ENCODE data around the gene LNPEP. TPM values are rescaled to one million over a fixed set of nuclear protein-coding genes. Genes with fewer than 3 reads are reported as not detected.

LNPEP gene
- total and polyA plus RNA-seq, 10 of the 15 experiments (the other 5 are each of a cell fraction or from before 2014, with no cell fraction given): 5.6 to 54.9 (median 25.0) TPM

DNA sequence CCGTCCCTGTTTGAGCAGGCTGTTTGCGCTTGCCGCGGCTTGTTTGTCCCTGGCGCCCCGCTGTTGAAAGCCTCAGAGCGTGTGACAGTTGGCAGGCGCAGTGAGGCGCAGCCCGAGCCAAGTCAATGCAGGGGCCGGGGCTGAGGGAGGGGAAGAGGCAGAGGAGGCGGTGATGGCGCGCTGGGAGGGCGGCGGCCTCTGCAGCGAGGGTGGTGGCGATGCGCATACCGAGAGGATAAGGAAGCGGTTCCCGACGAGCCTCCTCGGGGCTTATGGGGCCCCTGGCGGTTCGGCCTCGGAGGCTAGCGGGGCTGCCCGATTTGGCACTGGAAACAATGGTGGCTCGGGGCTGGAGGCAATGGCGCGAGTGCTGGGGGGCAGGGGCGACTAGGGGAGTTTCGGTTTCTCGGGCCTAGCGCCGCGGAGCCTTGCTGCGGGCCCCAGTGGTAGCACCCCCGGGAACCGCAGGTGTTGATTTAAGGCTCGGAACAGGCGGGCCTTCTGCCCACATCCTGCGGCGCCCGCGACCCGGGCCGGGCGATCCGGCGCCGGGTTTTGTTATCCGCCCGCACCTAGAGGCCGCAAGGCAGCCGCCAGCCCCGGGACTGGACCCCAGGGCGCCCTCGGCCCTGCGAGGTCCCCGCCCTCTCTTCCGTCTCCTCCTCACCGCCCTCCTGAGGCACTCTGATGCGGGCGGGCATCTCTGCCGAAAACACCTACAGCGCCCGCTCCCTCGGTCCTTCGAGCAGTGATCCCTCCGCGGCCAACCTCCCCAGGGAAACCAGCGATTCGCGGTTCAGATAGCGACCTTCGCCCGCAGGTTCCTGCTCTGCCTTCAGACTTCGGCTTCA lies 947 bp upstream of the LNPEP start (continued):
- TF ChIP-seq, protein P1, sequence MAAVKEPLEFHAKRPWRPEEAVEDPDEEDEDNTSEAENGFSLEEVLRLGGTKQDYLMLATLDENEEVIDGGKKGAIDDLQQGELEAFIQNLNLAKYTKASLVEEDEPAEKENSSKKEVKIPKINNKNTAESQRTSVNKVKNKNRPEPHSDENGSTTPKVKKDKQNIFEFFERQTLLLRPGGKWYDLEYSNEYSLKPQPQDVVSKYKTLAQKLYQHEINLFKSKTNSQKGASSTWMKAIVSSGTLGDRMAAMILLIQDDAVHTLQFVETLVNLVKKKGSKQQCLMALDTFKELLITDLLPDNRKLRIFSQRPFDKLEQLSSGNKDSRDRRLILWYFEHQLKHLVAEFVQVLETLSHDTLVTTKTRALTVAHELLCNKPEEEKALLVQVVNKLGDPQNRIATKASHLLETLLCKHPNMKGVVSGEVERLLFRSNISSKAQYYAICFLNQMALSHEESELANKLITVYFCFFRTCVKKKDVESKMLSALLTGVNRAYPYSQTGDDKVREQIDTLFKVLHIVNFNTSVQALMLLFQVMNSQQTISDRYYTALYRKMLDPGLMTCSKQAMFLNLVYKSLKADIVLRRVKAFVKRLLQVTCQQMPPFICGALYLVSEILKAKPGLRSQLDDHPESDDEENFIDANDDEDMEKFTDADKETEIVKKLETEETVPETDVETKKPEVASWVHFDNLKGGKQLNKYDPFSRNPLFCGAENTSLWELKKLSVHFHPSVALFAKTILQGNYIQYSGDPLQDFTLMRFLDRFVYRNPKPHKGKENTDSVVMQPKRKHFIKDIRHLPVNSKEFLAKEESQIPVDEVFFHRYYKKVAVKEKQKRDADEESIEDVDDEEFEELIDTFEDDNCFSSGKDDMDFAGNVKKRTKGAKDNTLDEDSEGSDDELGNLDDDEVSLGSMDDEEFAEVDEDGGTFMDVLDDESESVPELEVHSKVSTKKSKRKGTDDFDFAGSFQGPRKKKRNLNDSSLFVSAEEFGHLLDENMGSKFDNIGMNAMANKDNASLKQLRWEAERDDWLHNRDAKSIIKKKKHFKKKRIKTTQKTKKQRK (IDR thresholded peaks at IDR 0.05; ENCODE audit: low read depth, low read length): no peak
- TF ChIP-seq SMAD5 (IDR thresholded peaks at IDR 0.05; ENCODE audit: low read depth) (peak; percentile 80), NFYA (IDR thresholded peaks at IDR 0.05; ENCODE audit: borderline replicate concordance, low read depth, low read length) (no peak), ASH2L (IDR thresholded peaks at IDR 0.05; ENCODE audit: borderline replicate concordance, low read depth) (peak; percentile 68; the same call in 1 of the 2 replicates), JUND (IDR thresholded peaks at IDR 0.05; ENCODE audit: low read depth, low read length) (no peak), RAD21 (IDR thresholded peaks at IDR 0.05; ENCODE audit: insufficient read depth, low read depth, low read length) (no peak), POU2F2 (IDR thresholded peaks at IDR 0.05; ENCODE audit: borderline replicate concordance, low read depth, low read length) (peak; percentile 77), WRNIP1 (IDR thresholded peaks at IDR 0.05; ENCODE audit: borderline replicate concordance, low read depth, low read length) (no peak), ZNF622 (IDR thresholded peaks at IDR 0.05) (no peak), POLR2AphosphoS5 (IDR thresholded peaks at IDR 0.05; ENCODE audit: low read length) (peak; percentile 81), MTA2 (IDR thresholded peaks at IDR 0.05; ENCODE audit: low read depth) (peak; percentile 71; the same call in 1 of the 2 replicates), BACH1 (IDR thresholded peaks at IDR 0.05; ENCODE audit: borderline replicate concordance) (peak; percentile 93), IKZF1 (conservative IDR thresholded peaks at IDR 0.05) (peak; percentile 97), TCF12 (IDR thresholded peaks at IDR 0.05; ENCODE audit: low read depth, low read length) (peak; percentile 91; the same call in 1 of the 2 replicates), ZNF217 (IDR thresholded peaks at IDR 0.05) (peak; percentile 85; the same call in 1 of the 2 replicates), HCFC1 (IDR thresholded peaks at IDR 0.05; ENCODE audit: low read length) (peak; percentile 31; the same call in 1 of the 2 replicates), BRCA1 (IDR thresholded peaks at IDR 0.05; ENCODE audit: low read depth, low read length) (no peak), POLR2AphosphoS2 (IDR thresholded peaks at IDR 0.05; ENCODE audit: low read depth, low read length) (peak; percentile 85; the same call in 1 of the 2 replicates), TAF1 (IDR thresholded peaks at IDR 0.05; ENCODE audit: borderline replicate concordance, low read depth, low read length) (peak; percentile 87), NFYB (IDR thresholded peaks at IDR 0.05; ENCODE audit: insufficient read depth, low read depth, low read length) (peak; percentile 62; the same call in 1 of the 2 replicates)
- TF ChIP-seq, protein P2, sequence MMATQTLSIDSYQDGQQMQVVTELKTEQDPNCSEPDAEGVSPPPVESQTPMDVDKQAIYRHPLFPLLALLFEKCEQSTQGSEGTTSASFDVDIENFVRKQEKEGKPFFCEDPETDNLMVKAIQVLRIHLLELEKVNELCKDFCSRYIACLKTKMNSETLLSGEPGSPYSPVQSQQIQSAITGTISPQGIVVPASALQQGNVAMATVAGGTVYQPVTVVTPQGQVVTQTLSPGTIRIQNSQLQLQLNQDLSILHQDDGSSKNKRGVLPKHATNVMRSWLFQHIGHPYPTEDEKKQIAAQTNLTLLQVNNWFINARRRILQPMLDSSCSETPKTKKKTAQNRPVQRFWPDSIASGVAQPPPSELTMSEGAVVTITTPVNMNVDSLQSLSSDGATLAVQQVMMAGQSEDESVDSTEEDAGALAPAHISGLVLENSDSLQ (IDR thresholded peaks at IDR 0.05): peak; percentile 50
- TF ChIP-seq, protein P3, sequence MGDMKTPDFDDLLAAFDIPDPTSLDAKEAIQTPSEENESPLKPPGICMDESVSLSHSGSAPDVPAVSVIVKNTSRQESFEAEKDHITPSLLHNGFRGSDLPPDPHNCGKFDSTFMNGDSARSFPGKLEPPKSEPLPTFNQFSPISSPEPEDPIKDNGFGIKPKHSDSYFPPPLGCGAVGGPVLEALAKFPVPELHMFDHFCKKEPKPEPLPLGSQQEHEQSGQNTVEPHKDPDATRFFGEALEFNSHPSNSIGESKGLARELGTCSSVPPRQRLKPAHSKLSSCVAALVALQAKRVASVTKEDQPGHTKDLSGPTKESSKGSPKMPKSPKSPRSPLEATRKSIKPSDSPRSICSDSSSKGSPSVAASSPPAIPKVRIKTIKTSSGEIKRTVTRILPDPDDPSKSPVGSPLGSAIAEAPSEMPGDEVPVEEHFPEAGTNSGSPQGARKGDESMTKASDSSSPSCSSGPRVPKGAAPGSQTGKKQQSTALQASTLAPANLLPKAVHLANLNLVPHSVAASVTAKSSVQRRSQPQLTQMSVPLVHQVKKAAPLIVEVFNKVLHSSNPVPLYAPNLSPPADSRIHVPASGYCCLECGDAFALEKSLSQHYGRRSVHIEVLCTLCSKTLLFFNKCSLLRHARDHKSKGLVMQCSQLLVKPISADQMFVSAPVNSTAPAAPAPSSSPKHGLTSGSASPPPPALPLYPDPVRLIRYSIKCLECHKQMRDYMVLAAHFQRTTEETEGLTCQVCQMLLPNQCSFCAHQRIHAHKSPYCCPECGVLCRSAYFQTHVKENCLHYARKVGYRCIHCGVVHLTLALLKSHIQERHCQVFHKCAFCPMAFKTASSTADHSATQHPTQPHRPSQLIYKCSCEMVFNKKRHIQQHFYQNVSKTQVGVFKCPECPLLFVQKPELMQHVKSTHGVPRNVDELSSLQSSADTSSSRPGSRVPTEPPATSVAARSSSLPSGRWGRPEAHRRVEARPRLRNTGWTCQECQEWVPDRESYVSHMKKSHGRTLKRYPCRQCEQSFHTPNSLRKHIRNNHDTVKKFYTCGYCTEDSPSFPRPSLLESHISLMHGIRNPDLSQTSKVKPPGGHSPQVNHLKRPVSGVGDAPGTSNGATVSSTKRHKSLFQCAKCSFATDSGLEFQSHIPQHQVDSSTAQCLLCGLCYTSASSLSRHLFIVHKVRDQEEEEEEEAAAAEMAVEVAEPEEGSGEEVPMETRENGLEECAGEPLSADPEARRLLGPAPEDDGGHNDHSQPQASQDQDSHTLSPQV (IDR thresholded peaks at IDR 0.05): peak; percentile 81; the same call in 1 of the 2 replicates

Data from GM12878 (cell line).